HG03139 (cell line): ENCODE results near the gene FBXL14.
"Not testable (repeated sequence)": the region's sequence is repeated elsewhere in the genome, so short reads cannot be mapped to it uniquely, and the experiment has no call there.

Experiments used
- ATAC-seq: cut with Tn5 transposase; IDR thresholded peaks from one replicate; pipeline ENCODE4 v1.9.1; 2021; ENCODE audit not compliant: unreplicated experiment

The FBXL14 gene

GRCh38 chr12:1619587-1619986, 25.2 kb upstream of the FBXL14 start:
- ATAC-seq: no peak

- ATAC-seq: no peak
These were observed 24.8 kb upstream of the FBXL14 start for GRCh38 chr12:1619159-1619558.

- no peak for ATAC-seq
These were observed 24.1 kb upstream of the FBXL14 start for GRCh38 chr12:1618489-1618888.

- no peak for ATAC-seq
These were observed 22.1 kb upstream of the FBXL14 start for GRCh38 chr12:1616233-1617066.

GRCh38 chr12:1614360-1614759, 20.0 kb upstream of the FBXL14 start:
- no peak for ATAC-seq

- ATAC-seq: no peak
These were observed 19.5 kb upstream of the FBXL14 start for GRCh38 chr12:1613860-1614259.

GRCh38 chr12:1611803-1612572, 17.6 kb upstream of the FBXL14 start:
- ATAC-seq: no peak

- no peak for ATAC-seq
These were observed 15.8 kb upstream of the FBXL14 start for GRCh38 chr12:1610072-1610643.

- ATAC-seq: no peak
These were observed 14.3 kb upstream of the FBXL14 start for GRCh38 chr12:1608713-1609119.

GRCh38 chr12:1607940-1608712, 13.7 kb upstream of the FBXL14 start:
- no peak for ATAC-seq

- ATAC-seq: peak; percentile 47
These were observed 11.7 kb upstream of the FBXL14 start for GRCh38 chr12:1606021-1606622.

GRCh38 chr12:1605129-1606020, 11.0 kb upstream of the FBXL14 start:
- ATAC-seq: no peak

- no peak for ATAC-seq
These were observed 10.1 kb upstream of the FBXL14 start for GRCh38 chr12:1604464-1604863.

- ATAC-seq: no peak
These were observed 9.1 kb upstream of the FBXL14 start for GRCh38 chr12:1603269-1603993.

- ATAC-seq: not testable (repeated sequence)
These were observed 8.3 kb upstream of the FBXL14 start for GRCh38 chr12:1602706-1603105.

GRCh38 chr12:1598757-1599156, 4.4 kb upstream of the FBXL14 start:
- no peak for ATAC-seq

- no peak for ATAC-seq
These were observed 1.4 kb upstream of the FBXL14 start for GRCh38 chr12:1595690-1596347.

GRCh38 chr12:1595026-1595561, 713 bp upstream of the FBXL14 start:
- no peak for ATAC-seq

- ATAC-seq: peak; percentile 58
These were observed 448 bp downstream of the FBXL14 start for GRCh38 chr12:1594006-1594260.
